IgD-negative memory B cell (primary cell): ENCODE data around the gene AANAT. TPM values are rescaled to one million over a fixed set of nuclear protein-coding genes. Genes with fewer than 3 reads are reported as not detected.
A peak's percentile ranks its signal among the peaks of the same experiment; 100 is the strongest.

Source experiments
- H3K27ac Mint-ChIP-seq, 3 donors: one replicate each; pipeline ENCODE4 v1.8.0; 2020 to 2022; ENCODE audit warnings: mild to moderate bottlenecking in 3 of 3, mixed read lengths in 3 of 3, moderate library complexity in 1 of 3
- H3K27me3 Mint-ChIP-seq: one replicate; pipeline ENCODE4 v1.8.0; 2021; ENCODE audit warnings: mixed read lengths
- H3K36me3 Mint-ChIP-seq: one replicate; pipeline ENCODE4 v1.8.0; 2020; ENCODE audit warnings: mild to moderate bottlenecking, mixed read lengths
- H3K4me1 Mint-ChIP-seq, 3 donors: one replicate each; pipeline ENCODE4 v1.8.0; 2020 to 2022; ENCODE audit warnings: mixed read lengths in 3 of 3, mild to moderate bottlenecking in 1 of 3
- H3K4me3 Mint-ChIP-seq, 4 donors: one replicate each; pipeline ENCODE4 v1.8.0; 2020 to 2022; ENCODE audit warnings: mild to moderate bottlenecking in 4 of 4, mixed read lengths in 4 of 4, moderate library complexity in 3 of 4
- H3K9me3 Mint-ChIP-seq, 3 donors: one replicate each; pipeline ENCODE4 v1.8.0; 2020 to 2021; ENCODE audit warnings: mixed read lengths in 3 of 3, mild to moderate bottlenecking in 1 of 3
- polyA plus RNA-seq: library from polyadenylated mRNA; unstranded; fragments of 300-500 nt; fragmentation: Illumina TruSeq; gene quantifications from one replicate; pipeline ENCODE4 v1.2.3, GENCODE V29; 2021

AANAT gene
- polyA plus RNA-seq = 1.1 TPM

DNA sequence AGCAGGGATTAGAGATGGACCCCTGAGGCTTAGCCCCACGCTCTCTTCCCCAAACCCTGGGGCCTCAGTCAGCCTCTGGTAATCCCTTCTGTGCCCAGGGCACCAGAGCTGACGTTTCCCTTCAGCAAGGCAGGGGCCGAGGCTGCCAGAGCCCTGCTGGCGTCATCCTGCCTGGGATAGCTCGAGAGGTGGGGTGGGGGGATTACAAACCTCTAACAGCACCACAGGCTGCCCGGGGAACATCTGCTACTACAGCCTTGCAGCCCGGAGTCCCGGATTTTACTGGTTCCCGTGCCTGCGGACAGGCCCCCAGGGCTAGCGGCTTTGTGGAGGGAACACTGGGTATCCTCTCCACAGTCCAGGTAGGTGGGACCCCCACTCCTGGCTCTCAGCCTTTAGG, at the start of gene AANAT:
Gene AANAT, plus strand, starts transcription at position 238 of the 400 bp plus-strand sequence. CDS start 1,144 bp downstream, outside the sequence.
- H3K9me3 Mint-ChIP-seq = no peaks in the 10 kb centered on the region
- no peaks in the 10 kb centered on the region for H3K27me3 Mint-ChIP-seq
- peak within 1 kb of the TSS in 2 of 4 donors; percentile 70 for H3K4me3 Mint-ChIP-seq
- H3K4me1 Mint-ChIP-seq = peaks cover 10 to 21% (median 15%) of the 10 kb centered on the region in 3 donors
- no peaks in the 10 kb centered on the region for H3K36me3 Mint-ChIP-seq
- H3K27ac Mint-ChIP-seq = peak within 1 kb of the TSS; percentile 46 to 96 (median 64)

DNA sequence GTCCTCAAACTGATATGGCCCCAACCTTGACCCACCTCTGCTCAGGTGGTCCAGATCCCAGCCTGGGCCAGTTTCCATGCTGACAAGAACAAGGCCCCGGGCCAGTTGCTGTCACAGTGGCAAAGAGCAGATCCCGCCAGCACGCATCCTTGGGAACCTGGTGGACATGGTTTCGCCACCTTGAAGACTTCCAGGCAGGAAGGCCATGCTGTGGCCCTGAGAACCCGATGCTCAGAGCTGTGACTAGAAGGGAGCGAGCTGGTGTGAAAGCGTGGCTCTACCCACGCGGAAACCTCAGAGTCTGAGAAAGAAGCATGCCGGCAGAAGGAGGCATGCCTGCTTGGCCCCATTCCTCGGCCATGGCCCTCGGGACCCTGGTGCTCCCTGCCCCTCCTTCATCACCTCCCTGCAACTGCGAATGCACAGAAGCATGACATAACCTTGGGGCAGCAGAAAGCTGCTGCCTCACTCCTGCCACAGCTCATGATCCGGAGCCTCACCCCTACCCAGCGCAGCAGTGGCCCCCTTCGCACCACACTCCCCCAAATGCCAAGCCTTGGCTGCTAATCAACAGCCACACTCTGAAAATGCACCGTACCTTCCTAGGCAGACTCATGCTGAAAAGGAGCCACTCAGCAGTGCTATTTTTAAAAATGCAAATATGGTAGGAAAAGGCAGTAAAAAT, 47.7 kb upstream of the AANAT start:
- peak overlapping the region in 1 of 3 donors; percentile 6 for H3K27ac Mint-ChIP-seq
- H3K4me3 Mint-ChIP-seq = peak overlapping the region in 3 of 4 donors; percentile 19 to 87 (median 83)
- H3K27me3 Mint-ChIP-seq = no peaks in the 10 kb centered on the region
- peaks cover 11% of the 10 kb centered on the region for H3K36me3 Mint-ChIP-seq
- H3K4me1 Mint-ChIP-seq = peaks cover 29 to 34% (median 33%) of the 10 kb centered on the region in 3 donors
- H3K9me3 Mint-ChIP-seq = no peaks in the 10 kb centered on the region

DNA sequence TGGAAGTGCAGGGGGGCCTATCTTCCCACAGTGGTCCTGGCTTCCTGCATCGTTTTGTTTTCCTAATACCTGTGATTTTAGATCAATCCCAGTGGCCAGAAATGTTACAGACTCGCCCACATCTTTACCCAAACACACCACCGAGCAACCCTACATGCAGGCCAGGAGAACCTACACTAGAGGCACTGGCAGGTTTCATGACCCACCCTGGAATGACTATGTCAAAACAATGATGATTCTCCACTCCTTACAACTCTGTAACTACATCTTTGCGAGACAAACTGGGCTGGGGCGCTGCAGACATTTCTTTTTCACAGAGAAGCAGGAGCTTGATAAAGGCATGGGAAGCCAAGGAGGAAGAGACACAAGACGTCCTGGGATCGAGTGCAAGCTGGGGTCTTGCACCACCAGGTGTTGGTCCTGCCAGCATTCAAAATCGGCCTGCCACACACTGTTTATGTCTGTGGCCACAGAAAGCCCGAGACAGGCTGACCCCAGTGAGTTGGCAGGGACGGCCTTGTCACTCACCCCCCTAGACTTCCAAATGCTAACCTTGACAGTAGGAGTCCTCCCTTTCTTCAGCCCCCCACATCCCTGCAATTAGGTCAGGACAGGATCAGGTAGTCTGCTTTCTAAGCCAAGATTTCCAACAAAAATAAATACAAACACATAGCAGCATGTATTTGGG, 46.9 kb upstream of the AANAT start:
- Mint-ChIP-seq H3K36me3 (peaks cover 11% of the 10 kb centered on the region), H3K9me3 (no peaks in the 10 kb centered on the region), H3K27me3 (no peaks in the 10 kb centered on the region), H3K27ac (peak overlapping the region in 1 of 3 donors; percentile 6), H3K4me1 (peaks cover 29 to 37% (median 36%) of the 10 kb centered on the region in 3 donors), H3K4me3 (peak overlapping the region in 3 of 4 donors; percentile 41 to 83 (median 81))

DNA sequence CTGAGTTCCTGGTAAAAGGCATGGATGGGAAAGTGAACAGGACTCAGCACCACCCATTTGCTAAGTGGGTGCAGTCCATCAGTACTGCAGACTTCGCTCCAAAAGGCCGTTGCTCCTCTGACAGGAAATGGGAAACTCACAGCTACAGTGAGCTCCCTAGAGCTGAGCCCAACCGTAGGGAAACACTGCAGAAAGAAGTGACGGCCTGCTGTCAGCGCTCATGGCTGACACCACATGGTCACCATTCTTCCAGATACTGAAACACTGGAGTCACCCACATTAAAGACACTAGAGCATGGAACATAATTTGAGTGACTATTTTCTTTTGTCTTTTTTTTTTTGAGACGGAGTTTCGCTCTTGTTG, 46.4 kb upstream of the AANAT start:
- Mint-ChIP-seq H3K9me3 (no peaks in the 10 kb centered on the region), H3K4me1 (peaks cover 29 to 40% (median 40%) of the 10 kb centered on the region in 3 donors), H3K4me3 (no peak overlapping the region), H3K27ac (peak overlapping the region in 1 of 3 donors; percentile 6), H3K36me3 (peaks cover 11% of the 10 kb centered on the region), H3K27me3 (no peaks in the 10 kb centered on the region)

DNA sequence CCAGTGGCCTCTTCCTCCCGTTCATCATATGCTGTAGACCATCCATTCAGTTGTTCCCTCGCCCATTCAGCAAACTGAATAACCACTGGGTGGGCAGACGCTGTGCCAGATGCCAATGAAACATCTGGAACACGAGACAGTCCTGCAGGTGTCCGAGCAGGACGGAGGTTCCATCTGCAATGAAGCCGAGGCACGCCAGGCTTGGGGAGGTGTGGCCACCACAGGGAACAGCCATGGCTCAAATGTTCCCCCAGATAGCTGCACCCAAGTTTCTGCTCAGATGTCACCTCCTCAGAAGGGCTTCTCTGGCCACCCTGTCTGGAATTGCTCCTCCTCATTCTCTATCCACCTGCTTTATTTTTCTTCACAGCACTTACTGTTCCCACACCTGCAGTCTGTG, 45.0 kb upstream of the AANAT start:
- Mint-ChIP-seq H3K4me3 (peak overlapping the region in 1 of 4 donors; percentile 90), H3K9me3 (no peaks in the 10 kb centered on the region), H3K27ac (peak overlapping the region in 2 of 3 donors; percentile 41 to 94), H3K27me3 (no peaks in the 10 kb centered on the region), H3K4me1 (peaks cover 42 to 51% (median 47%) of the 10 kb centered on the region in 3 donors), H3K36me3 (peaks cover 8% of the 10 kb centered on the region)

DNA sequence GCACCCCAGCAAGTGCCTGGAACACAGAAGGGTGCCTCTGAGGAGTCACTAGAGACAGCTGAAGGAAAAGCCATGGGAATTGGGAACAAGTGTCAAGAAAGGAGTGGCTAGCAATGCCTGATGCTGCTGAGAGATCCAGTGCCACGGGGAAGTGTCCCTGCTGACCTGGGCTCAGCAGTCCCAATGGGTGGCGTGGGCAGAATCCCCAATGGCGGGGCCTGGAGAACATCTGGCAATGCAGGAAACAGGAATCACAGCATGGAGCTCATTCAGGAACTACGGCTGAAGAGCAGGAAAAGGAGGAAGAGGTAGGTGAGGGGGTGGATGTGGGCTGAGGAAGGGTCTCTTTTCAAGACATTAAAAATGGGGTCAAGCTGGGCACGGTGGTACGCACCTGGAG, 44.5 kb upstream of the AANAT start:
- Mint-ChIP-seq H3K27me3 (no peaks in the 10 kb centered on the region), H3K36me3 (peaks cover 8% of the 10 kb centered on the region), H3K4me3 (peak overlapping the region in 3 of 4 donors; percentile 73 to 90 (median 77)), H3K27ac (peak overlapping the region; percentile 41 to 94 (median 93)), H3K4me1 (peaks cover 43 to 51% (median 47%) of the 10 kb centered on the region in 3 donors), H3K9me3 (no peaks in the 10 kb centered on the region)

DNA sequence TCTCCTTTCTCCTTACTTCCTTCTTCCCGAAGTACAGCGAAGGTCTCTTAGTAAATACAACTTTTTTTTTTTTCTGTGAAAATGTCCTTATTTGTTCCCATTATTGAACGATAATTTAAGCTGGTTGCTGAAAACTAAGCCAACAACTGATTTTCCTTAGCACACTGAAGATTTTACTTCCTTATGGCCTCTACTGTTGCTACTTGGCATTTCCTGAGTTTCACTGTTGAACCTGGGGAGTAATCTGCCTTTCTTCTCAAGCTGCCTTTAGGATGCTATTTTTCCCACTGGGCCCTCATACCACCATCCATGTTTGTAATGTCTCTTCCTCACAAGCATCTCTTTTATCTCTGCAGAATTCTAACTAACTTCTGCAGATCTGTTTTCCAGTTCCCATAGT, 40.5 kb upstream of the AANAT start:
- H3K4me3 Mint-ChIP-seq = peak overlapping the region in 2 of 4 donors; percentile 21 to 86
- H3K27me3 Mint-ChIP-seq = no peaks in the 10 kb centered on the region
- H3K4me1 Mint-ChIP-seq = peaks cover 36 to 55% (median 40%) of the 10 kb centered on the region in 3 donors
- H3K36me3 Mint-ChIP-seq = peaks cover 5% of the 10 kb centered on the region
- no peaks in the 10 kb centered on the region for H3K9me3 Mint-ChIP-seq
- peak overlapping the region; percentile 25 to 94 (median 64) for H3K27ac Mint-ChIP-seq

DNA sequence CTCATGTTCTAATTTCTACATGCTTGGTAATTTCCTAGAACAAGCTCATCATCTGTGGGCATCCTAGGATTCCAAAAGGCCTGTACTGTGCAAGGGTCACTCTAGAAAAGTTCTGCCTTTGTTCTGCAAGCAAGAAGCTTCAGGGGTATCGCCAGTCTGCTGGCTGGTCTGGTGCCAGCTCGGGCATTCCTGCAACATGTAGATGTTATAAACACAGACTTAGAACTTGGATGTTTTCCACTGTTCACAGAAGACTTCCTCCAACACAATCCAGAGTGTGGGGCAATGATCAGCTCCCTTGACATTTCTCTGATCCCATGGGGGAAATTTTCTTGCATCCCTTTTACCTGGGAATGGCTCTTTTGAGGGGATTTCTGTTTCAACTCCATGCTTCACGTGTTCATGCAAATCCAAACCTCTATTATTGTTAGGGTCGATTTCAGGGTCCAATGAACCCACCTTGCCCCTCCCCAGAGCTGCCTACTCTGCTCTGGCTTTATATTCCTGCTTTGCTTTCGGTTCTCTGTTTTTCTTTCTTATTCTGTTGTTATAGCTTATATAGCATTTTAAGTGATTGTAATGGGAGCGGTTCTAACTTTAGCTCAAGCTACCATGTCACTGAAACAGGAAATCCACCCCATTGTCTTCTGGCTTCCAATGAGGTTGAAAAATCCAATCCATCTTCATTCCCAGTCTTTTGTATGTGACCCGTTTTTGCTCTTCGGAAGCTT, 39.7 kb upstream of the AANAT start:
- Mint-ChIP-seq H3K9me3 (no peaks in the 10 kb centered on the region), H3K4me1 (peaks cover 33 to 55% (median 45%) of the 10 kb centered on the region in 3 donors), H3K4me3 (peak overlapping the region; percentile 21 to 86 (median 32)), H3K27ac (peak overlapping the region; percentile 25 to 94 (median 64)), H3K36me3 (peaks cover 4% of the 10 kb centered on the region), H3K27me3 (no peaks in the 10 kb centered on the region)

DNA sequence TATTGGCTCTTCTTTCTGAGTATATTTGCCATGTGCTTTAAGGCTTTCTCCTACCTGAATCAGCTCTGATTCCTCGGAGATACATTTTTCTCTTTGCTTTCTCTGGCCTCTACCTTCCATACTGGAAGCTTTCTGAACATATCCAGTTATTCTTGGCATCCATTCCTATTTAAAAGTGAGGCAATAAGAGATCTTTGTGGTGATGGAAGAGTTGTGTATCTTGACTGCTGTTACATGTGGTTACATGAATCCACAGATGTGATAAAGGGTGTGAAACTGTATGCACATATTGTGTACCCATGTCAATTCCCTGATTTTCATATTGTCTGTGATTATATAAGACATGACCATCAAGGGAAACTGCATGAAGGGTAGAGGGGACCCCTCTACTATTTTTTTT, 38.9 kb upstream of the AANAT start:
- H3K36me3 Mint-ChIP-seq = no peaks in the 10 kb centered on the region
- H3K27me3 Mint-ChIP-seq = no peaks in the 10 kb centered on the region
- peak overlapping the region in 2 of 3 donors; percentile 64 to 94 for H3K27ac Mint-ChIP-seq
- H3K4me3 Mint-ChIP-seq = peak overlapping the region in 3 of 4 donors; percentile 8 to 86 (median 21)
- H3K9me3 Mint-ChIP-seq = no peaks in the 10 kb centered on the region
- H3K4me1 Mint-ChIP-seq = peaks cover 28 to 58% (median 50%) of the 10 kb centered on the region in 3 donors

DNA sequence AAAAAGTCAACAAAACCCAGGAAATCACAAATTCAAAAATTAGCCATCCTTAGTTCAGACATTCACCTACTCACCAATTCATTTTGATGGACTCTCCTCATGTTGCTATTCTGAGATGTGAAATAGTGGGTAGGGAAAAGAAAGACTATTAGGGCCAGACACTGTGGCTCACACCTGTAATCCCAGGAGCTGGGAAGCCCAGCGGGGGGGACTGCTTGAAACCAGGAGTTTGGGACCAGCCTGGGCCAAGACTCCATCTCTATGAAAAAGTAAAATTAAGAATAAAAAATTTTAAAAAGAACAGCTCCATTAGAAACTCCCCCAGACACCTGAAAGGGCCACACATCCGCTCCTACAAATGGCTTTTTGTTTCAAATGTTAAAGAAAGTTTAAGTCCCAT, 35.9 kb upstream of the AANAT start:
- H3K36me3 Mint-ChIP-seq = peaks cover 2% of the 10 kb centered on the region
- peak overlapping the region in 1 of 4 donors; percentile 21 for H3K4me3 Mint-ChIP-seq
- H3K27ac Mint-ChIP-seq = peak overlapping the region in 1 of 3 donors; percentile 35
- no peaks in the 10 kb centered on the region for H3K9me3 Mint-ChIP-seq
- H3K4me1 Mint-ChIP-seq = peaks cover 33 to 60% (median 51%) of the 10 kb centered on the region in 3 donors
- H3K27me3 Mint-ChIP-seq = no peaks in the 10 kb centered on the region

DNA sequence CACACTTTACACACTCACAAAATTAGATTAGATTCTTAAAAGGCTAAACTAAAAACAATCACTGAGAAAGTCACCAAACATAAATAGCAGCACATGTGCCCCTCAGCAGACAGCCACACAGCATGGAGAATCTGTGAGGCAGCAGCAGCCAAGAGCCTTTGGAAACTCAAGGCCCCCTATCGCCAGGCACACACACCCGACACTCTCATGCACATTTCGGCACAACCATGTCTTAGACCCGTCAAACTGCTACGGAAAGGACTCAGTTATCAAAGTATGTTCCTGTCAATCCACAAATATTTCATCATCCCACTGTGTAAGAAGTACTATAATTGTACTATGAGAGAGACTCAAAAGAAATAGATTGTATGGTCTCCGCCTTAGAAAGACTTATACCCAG, 35.4 kb upstream of the AANAT start:
- Mint-ChIP-seq H3K27ac (no peak overlapping the region), H3K36me3 (peaks cover 2% of the 10 kb centered on the region), H3K9me3 (no peaks in the 10 kb centered on the region), H3K4me1 (peaks cover 29 to 59% (median 49%) of the 10 kb centered on the region in 3 donors), H3K4me3 (peak overlapping the region in 2 of 4 donors; percentile 21 to 52), H3K27me3 (no peaks in the 10 kb centered on the region)

DNA sequence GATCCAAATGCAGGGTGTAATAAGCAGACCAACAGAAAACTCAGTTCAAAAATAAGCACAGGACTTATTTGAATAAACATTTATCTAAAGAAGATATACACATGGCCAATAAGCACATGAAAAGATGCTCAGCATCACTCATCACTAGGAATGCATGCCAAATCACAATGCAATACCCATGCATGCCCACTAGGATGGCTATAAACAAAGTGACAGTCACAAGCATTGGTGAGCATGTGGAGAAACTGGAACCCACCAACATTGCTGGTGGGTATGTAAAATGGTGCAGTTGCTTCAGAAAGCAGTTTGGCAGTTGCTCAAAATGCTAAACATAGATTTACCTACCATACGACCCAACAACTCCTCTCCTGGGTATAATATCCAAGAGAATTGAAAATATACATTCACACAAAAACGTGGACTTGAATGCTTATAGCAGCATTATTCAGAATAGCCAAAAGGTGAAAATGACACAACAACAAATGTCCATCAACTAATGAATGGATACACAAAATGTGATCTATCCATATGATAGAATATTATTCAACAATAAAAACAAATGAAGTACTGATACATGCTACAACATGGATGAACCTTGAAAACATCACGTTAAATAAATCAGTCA, 34.6 kb upstream of the AANAT start:
- Mint-ChIP-seq H3K36me3 (peaks cover 2% of the 10 kb centered on the region), H3K27ac (peak overlapping the region; percentile 55 to 72 (median 59)), H3K4me1 (peaks cover 21 to 54% (median 41%) of the 10 kb centered on the region in 3 donors), H3K9me3 (no peaks in the 10 kb centered on the region), H3K27me3 (no peaks in the 10 kb centered on the region), H3K4me3 (no peak overlapping the region)

DNA sequence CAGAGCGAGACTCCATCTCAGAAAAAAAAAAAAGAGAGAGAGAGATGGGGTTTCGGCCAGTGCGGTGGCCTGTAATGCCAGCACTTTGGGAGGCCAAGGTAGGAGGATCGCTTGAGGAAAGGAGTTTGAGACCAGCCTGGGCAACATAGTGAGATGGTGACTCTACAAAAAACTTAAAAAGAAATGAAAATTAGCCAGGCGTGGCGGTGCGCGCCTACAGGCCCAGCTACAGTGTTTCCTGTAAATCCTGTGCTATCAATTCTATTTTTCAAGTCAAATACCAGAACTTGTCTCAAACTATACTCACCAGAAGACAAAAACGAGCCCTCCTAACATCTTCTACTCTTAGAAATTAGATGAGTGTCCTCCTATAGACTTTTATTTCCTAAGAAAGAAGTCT, 33.7 kb upstream of the AANAT start:
- Mint-ChIP-seq H3K4me1 (peaks cover 22 to 52% (median 37%) of the 10 kb centered on the region in 3 donors), H3K36me3 (peaks cover 2% of the 10 kb centered on the region)

DNA sequence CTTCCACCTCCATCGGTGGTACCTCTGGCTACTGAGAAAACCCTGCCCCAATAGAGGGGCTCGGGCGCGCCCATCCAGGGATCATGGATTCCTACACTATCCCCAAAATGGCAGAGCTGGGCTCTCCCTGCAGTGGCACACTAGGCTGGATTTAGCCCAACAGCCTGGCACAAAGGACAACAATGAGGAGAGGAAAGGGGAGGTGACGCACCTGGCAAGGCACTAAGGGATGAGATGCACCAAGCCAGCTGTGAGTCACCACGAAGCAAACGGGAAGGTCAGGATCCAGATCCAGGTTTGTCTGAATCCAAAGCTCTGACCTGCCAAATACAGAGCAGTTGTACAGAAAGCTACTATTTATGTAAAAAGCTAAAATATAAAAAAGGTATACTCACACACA, 32.5 kb upstream of the AANAT start:
- Mint-ChIP-seq H3K4me3 (no peak overlapping the region), H3K4me1 (peaks cover 26 to 55% (median 42%) of the 10 kb centered on the region in 3 donors), H3K9me3 (no peaks in the 10 kb centered on the region), H3K27me3 (no peaks in the 10 kb centered on the region), H3K27ac (no peak overlapping the region), H3K36me3 (peaks cover 6% of the 10 kb centered on the region)

More for the DNA sequence above, 33.7 kb upstream of the AANAT start:
- Mint-ChIP-seq H3K9me3 (no peaks in the 10 kb centered on the region), H3K27ac (peak overlapping the region in 2 of 3 donors; percentile 72 to 86), H3K4me3 (peak overlapping the region in 2 of 4 donors; percentile 24 to 79), H3K27me3 (no peaks in the 10 kb centered on the region)
